Hepatocyte (in vitro differentiated cells): ENCODE data around the gene LRMDA. TPM values are rescaled to one million over a fixed set of nuclear protein-coding genes. Genes with fewer than 3 reads are reported as not detected.
A peak's percentile ranks its signal among the peaks of the same experiment; 100 is the strongest.

Experiments
- DNase-seq: peaks from one replicate; pipeline ENCODE4 v3.0.0-alpha.2; 2016; ENCODE audit warnings: low spot score
- H2AFZ ChIP-seq: fragments of 200-600 bp; sonication (generic); 2 replicates; pipeline ENCODE4 v1.6.0; 2016; ENCODE audit warnings: antibody characterized with exemption, mild to moderate bottlenecking
- H3K27ac ChIP-seq: fragments of 200-600 bp; sonication (generic); 2 replicates; pipeline ENCODE4 v1.5.1; 2016; ENCODE audit warnings: mild to moderate bottlenecking
- H3K27me3 ChIP-seq: fragments of 200-600 bp; sonication (generic); 2 replicates; pipeline ENCODE4 v1.6.1; 2016
- H3K36me3 ChIP-seq: fragments of 200-600 bp; sonication (generic); replicated peaks from 2 replicates; pipeline ENCODE4 v1.5.1; 2016; ENCODE audit warnings: low read depth; ENCODE audit not compliant: insufficient read depth
- H3K4me1 ChIP-seq: fragments of 200-600 bp; sonication (generic); 2 replicates; pipeline ENCODE4 v1.5.1; 2016; ENCODE audit warnings: mild to moderate bottlenecking, moderate library complexity; ENCODE audit not compliant: insufficient read depth
- H3K4me2 ChIP-seq: fragments of 200-600 bp; sonication (generic); 2 replicates; pipeline ENCODE4 v1.6.0; 2016
- H3K4me3 ChIP-seq: fragments of 200-600 bp; sonication (generic); 2 replicates; pipeline ENCODE4 v1.5.1; 2016; ENCODE audit warnings: mild to moderate bottlenecking
- H3K79me2 ChIP-seq: fragments of 200-600 bp; sonication (generic); 2 replicates; pipeline ENCODE4 v1.6.0; 2017; ENCODE audit warnings: mild to moderate bottlenecking
- H3K9me2 ChIP-seq: fragments of 200-600 bp; sonication (generic); replicated peaks from 2 replicates; pipeline ENCODE4 v1.6.0; 2017; ENCODE audit warnings: mild to moderate bottlenecking; ENCODE audit not compliant: insufficient read depth
- H3K9me3 ChIP-seq: fragments of 200-600 bp; sonication (generic); 2 replicates; pipeline ENCODE4 v1.5.1; 2016; ENCODE audit warnings: low read depth, mild to moderate bottlenecking
- H4K20me1 ChIP-seq: fragments of 200-600 bp; sonication (generic); 2 replicates; pipeline ENCODE4 v1.6.0; 2016; ENCODE audit warnings: mild to moderate bottlenecking; ENCODE audit not compliant: insufficient read depth, poor library complexity, severe bottlenecking
- CTCF ChIP-seq: fragments of 200-600 bp; sonication (generic); IDR thresholded peaks from 2 replicates; pipeline ENCODE4 v1.5.1; 2016; ENCODE audit warnings: antibody characterized with exemption, mild to moderate bottlenecking; ENCODE audit not compliant: poor library complexity
- EZH2 ChIP-seq: fragments of 200-600 bp; sonication (generic); IDR thresholded peaks from 2 replicates; pipeline ENCODE4 v1.6.1; 2016; ENCODE audit warnings: antibody characterized with exemption, mild to moderate bottlenecking, borderline replicate concordance
- EZH2phosphoT487 ChIP-seq: fragments of 200-600 bp; sonication (generic); IDR thresholded peaks from one replicate; pipeline ENCODE4 v1.6.1; 2018; ENCODE audit warnings: antibody characterized with exemption, mild to moderate bottlenecking, low read depth, moderate library complexity; ENCODE audit not compliant: unreplicated experiment, severe bottlenecking
- WGBS: methylation state at CpG from one replicate; pipeline ENCODE4 v1.1.6; 2016; ENCODE audit warnings: low lambda C conversion rate; ENCODE audit errors: missing lambda C conversion rate; 5-methylcytosine and 5-hydroxymethylcytosine counted together
- polyA plus RNA-seq: library from polyadenylated mRNA; unstranded; fragments of >200 nt; fragmentation: Nextera tagmentation; extraction: Ambion mirVana; gene quantifications from 2 replicates; pipeline ENCODE4 v1.2.1, GENCODE V29; 2016
- total RNA-seq: library from RNA; depleted of rRNA; stranded (reverse); fragments of >200 nt; gene quantifications from 2 replicates; pipeline ENCODE4 v1.2.3, GENCODE V29; 2014

LRMDA gene
- total and polyA plus RNA-seq, 2 experiments from 2014 or later, result 5.6 to 15.7 TPM

- H3K4me1 ChIP-seq, result peaks cover 19% of the 10 kb centered on the region
- no peaks in the 10 kb centered on the region for H3K9me2 ChIP-seq
- no peaks in the 10 kb centered on the region for H3K9me3 ChIP-seq
- H3K27ac ChIP-seq, result peak overlapping the region; percentile 85
- 65% methylated on average over 6 of the region's 6 CpGs for WGBS
- H3K27me3 ChIP-seq, result no peaks in the 10 kb centered on the region
- no peaks in the 10 kb centered on the region for H3K36me3 ChIP-seq
- no peak overlapping the region for H2AFZ ChIP-seq
- DNase-seq, result no peak
- H4K20me1 ChIP-seq, result no peaks in the 10 kb centered on the region
- no peak overlapping the region for H3K4me3 ChIP-seq
- H3K79me2 ChIP-seq, result no peaks in the 10 kb centered on the region
- TF ChIP-seq EZH2phosphoT487, result no peak
- TF ChIP-seq EZH2, result no peak
- no peak for TF ChIP-seq CTCF
- H3K4me2 ChIP-seq, result no peak overlapping the region
These were observed 1123.1 kb downstream of the LRMDA start for GRCh38 chr10:76554478-76554877.

DNA sequence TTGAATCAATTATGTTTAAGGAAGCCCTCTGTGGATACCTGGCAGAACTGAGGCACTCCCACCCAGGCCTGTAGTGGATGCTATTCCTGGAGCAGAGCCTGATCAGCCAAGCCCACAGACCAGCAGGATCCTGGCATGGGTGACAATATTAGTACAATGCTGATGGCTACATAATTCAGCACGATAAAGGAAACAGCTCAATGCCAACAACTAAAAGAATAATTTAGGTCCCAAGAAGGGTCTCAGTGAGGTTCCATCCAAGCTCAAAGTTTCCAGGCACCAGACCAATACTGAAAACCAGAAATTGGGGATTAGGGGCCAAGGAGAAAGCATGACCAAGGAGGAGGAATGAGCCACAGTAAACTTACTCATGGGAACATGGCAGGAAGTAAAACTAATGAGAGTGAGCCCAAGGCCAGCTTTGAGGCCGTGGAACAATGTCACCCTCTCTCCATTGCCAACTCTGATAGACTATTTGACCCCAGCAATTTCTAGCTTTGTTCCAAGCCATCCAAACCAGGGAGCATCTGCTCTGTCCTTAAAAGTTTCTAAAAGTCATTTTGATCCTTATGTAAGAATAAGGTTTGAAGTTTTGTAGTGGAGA, 1123.7 kb downstream of the LRMDA start:
- H3K4me2 ChIP-seq, result no peak overlapping the region
- no peaks in the 10 kb centered on the region for H3K9me2 ChIP-seq
- no peaks in the 10 kb centered on the region for H4K20me1 ChIP-seq
- no peak overlapping the region for H3K4me3 ChIP-seq
- H2AFZ ChIP-seq, result no peak overlapping the region
- no peaks in the 10 kb centered on the region for H3K36me3 ChIP-seq
- TF ChIP-seq CTCF (no peak), EZH2 (no peak), EZH2phosphoT487 (no peak)
- peaks cover 19% of the 10 kb centered on the region for H3K4me1 ChIP-seq
- no peaks in the 10 kb centered on the region for H3K79me2 ChIP-seq
- no peaks in the 10 kb centered on the region for H3K9me3 ChIP-seq
- no peak for DNase-seq
- WGBS, result 80% methylated on average over 2 of the region's 2 CpGs
- H3K27me3 ChIP-seq, result no peaks in the 10 kb centered on the region
- peak overlapping the region; percentile 85 for H3K27ac ChIP-seq

- H3K36me3 ChIP-seq, result no peaks in the 10 kb centered on the region
- 77% methylated on average over 4 of the region's 4 CpGs for WGBS
- TF ChIP-seq CTCF, result no peak
- TF ChIP-seq EZH2, result no peak
- TF ChIP-seq EZH2phosphoT487, result no peak
- no peaks in the 10 kb centered on the region for H3K9me3 ChIP-seq
- DNase-seq, result no peak
- H3K27ac ChIP-seq, result peak overlapping the region; percentile 67
- H3K79me2 ChIP-seq, result no peaks in the 10 kb centered on the region
- H2AFZ ChIP-seq, result no peak overlapping the region
- peaks cover 25% of the 10 kb centered on the region for H3K4me1 ChIP-seq
- H3K9me2 ChIP-seq, result no peaks in the 10 kb centered on the region
- H3K4me2 ChIP-seq, result no peak overlapping the region
- H3K27me3 ChIP-seq, result no peaks in the 10 kb centered on the region
- H3K4me3 ChIP-seq, result no peak overlapping the region
- no peaks in the 10 kb centered on the region for H4K20me1 ChIP-seq
These were observed 1125.9 kb downstream of the LRMDA start for GRCh38 chr10:76557366-76557765.
